Loucy (cell line): ENCODE data around the gene KDM4C.

Experiments used
- H2AFZ ChIP-seq: fragments of 200-600 bp; sonication (generic); 2 replicates; pipeline ENCODE4 v1.6.0; 2016; ENCODE audit warnings: antibody characterized with exemption, mild to moderate bottlenecking, low read length, moderate library complexity
- H3F3A ChIP-seq: fragments of 200-600 bp; 2 replicates; pipeline ENCODE4 v1.6.0; 2016; ENCODE audit warnings: antibody characterized with exemption, low read depth, mild to moderate bottlenecking
- H3K27me3 ChIP-seq: fragments of 200-600 bp; sonication (generic); 2 replicates; pipeline ENCODE4 v1.6.1; 2014; ENCODE audit warnings: low read length, mild to moderate bottlenecking; ENCODE audit not compliant: insufficient read depth, poor library complexity, severe bottlenecking
- H3K36me3 ChIP-seq: fragments of 200-600 bp; sonication (generic); 2 replicates; pipeline ENCODE4 v1.6.1; 2016; ENCODE audit warnings: low read length; ENCODE audit not compliant: insufficient read depth
- H3K4me1 ChIP-seq: fragments of 200-600 bp; sonication (generic); 2 replicates; pipeline ENCODE4 v1.5.1; 2014; ENCODE audit warnings: low read length, mild to moderate bottlenecking; ENCODE audit not compliant: insufficient read depth, poor library complexity, severe bottlenecking
- H3K4me2 ChIP-seq: fragments of 200-600 bp; sonication (generic); 2 replicates; pipeline ENCODE4 v1.6.0; 2014; ENCODE audit warnings: antibody characterized with exemption, low read length, low read depth, mild to moderate bottlenecking; ENCODE audit not compliant: poor library complexity, severe bottlenecking
- H3K4me3 ChIP-seq: fragments of 200-600 bp; sonication (generic); 2 replicates; pipeline ENCODE4 v1.5.1; 2014; ENCODE audit warnings: low read length, mild to moderate bottlenecking, mixed read lengths; ENCODE audit not compliant: poor library complexity, severe bottlenecking
- H3K79me2 ChIP-seq: fragments of 200-600 bp; sonication (generic); 2 replicates; pipeline ENCODE4 v1.6.1; 2014; ENCODE audit warnings: low read length; ENCODE audit not compliant: insufficient read depth
- H3K9ac ChIP-seq: fragments of 200-600 bp; sonication (generic); 2 replicates; pipeline ENCODE4 v1.6.0; 2014; ENCODE audit warnings: mild to moderate bottlenecking, low read depth, low read length, moderate library complexity; ENCODE audit not compliant: poor library complexity, severe bottlenecking
- H3K9me2 ChIP-seq: fragments of 200-600 bp; sonication (generic); replicated peaks from 2 replicates; pipeline ENCODE4 v1.6.1; 2016; ENCODE audit warnings: low read depth, low read length, mixed read lengths
- H3K9me3 ChIP-seq: fragments of 200-600 bp; sonication (generic); 2 replicates; pipeline ENCODE4 v1.6.1; 2014; ENCODE audit warnings: mild to moderate bottlenecking, antibody characterized with exemption, low read length, low read depth; ENCODE audit not compliant: insufficient read depth
- H4K20me1 ChIP-seq: fragments of 200-600 bp; sonication (generic); 2 replicates; pipeline ENCODE4 v1.6.0; 2014; ENCODE audit warnings: antibody characterized with exemption, low read length, mild to moderate bottlenecking; ENCODE audit not compliant: insufficient read depth, poor library complexity, severe bottlenecking
- CTCF ChIP-seq: fragments of 200-600 bp; sonication (generic); conservative IDR thresholded peaks from 2 replicates; pipeline ENCODE4 v1.5.1; 2014; ENCODE audit warnings: mild to moderate bottlenecking, antibody characterized with exemption, low read length
- EZH2phosphoT487 ChIP-seq: fragments of 200-600 bp; IDR thresholded peaks from 2 replicates; pipeline ENCODE4 v1.6.1; 2018; ENCODE audit warnings: antibody characterized with exemption, mild to moderate bottlenecking, moderate library complexity, borderline replicate concordance

Gene KDM4C

GRCh38 chr9:7146582-7146981 lies 388.8 kb downstream of the KDM4C start:
- Histone ChIP-seq H3K4me1 (peaks cover 24% of the 10 kb centered on the region), H4K20me1 (no peaks in the 10 kb centered on the region), H3K4me2 (no peak overlapping the region), H3F3A (no peaks in the 10 kb centered on the region), H3K9me3 (peaks cover 6% of the 10 kb centered on the region; the same call in 1 of the 2 replicates), H3K9me2 (no peaks in the 10 kb centered on the region), H3K36me3 (no peaks in the 10 kb centered on the region), H3K4me3 (no peak overlapping the region), H3K79me2 (no peaks in the 10 kb centered on the region), H3K9ac (no peak overlapping the region), H3K27me3 (no peaks in the 10 kb centered on the region), H2AFZ (no peak overlapping the region)
- TF ChIP-seq CTCF (no peak), EZH2phosphoT487 (no peak)

- Histone ChIP-seq H3K9ac (no peak overlapping the region), H3K27me3 (no peaks in the 10 kb centered on the region), H3K36me3 (no peaks in the 10 kb centered on the region), H3F3A (no peaks in the 10 kb centered on the region), H3K4me1 (peaks cover 28% of the 10 kb centered on the region), H2AFZ (no peak overlapping the region), H3K9me3 (peaks cover 6% of the 10 kb centered on the region; the same call in 1 of the 2 replicates), H3K79me2 (no peaks in the 10 kb centered on the region), H4K20me1 (no peaks in the 10 kb centered on the region), H3K4me2 (no peak overlapping the region), H3K9me2 (no peaks in the 10 kb centered on the region), H3K4me3 (no peak overlapping the region)
- TF ChIP-seq EZH2phosphoT487 (no peak), CTCF (no peak)
Measured at GRCh38 chr9:7147121-7148090, 389.6 kb downstream of the KDM4C start.

- H3F3A ChIP-seq, result no peaks in the 10 kb centered on the region
- peaks cover 6% of the 10 kb centered on the region; the same call in 1 of the 2 replicates for H3K9me3 ChIP-seq
- no peak overlapping the region for H3K4me3 ChIP-seq
- no peaks in the 10 kb centered on the region for H4K20me1 ChIP-seq
- no peaks in the 10 kb centered on the region for H3K36me3 ChIP-seq
- no peaks in the 10 kb centered on the region for H3K27me3 ChIP-seq
- peaks cover 31% of the 10 kb centered on the region for H3K4me1 ChIP-seq
- no peak overlapping the region for H2AFZ ChIP-seq
- no peaks in the 10 kb centered on the region for H3K9me2 ChIP-seq
- no peak overlapping the region for H3K4me2 ChIP-seq
- no peak for TF ChIP-seq CTCF
- TF ChIP-seq EZH2phosphoT487, result no peak
- no peaks in the 10 kb centered on the region for H3K79me2 ChIP-seq
- H3K9ac ChIP-seq, result no peak overlapping the region
Measured at GRCh38 chr9:7148243-7148765, 390.5 kb downstream of the KDM4C start.
